Ishikawa (cell line): ENCODE measurements around the gene CSTB.
A peak's percentile ranks its signal among the peaks of the same experiment; 100 is the strongest.

Source experiments
- CEBPB ChIP-seq: IDR thresholded peaks from 2 replicates; pipeline ENCODE4 v1.6.1; 2012
- CREB1 ChIP-seq: IDR thresholded peaks from 2 replicates; pipeline ENCODE4 v1.6.1; 2012; ENCODE audit warnings: low read depth
- EGR1 ChIP-seq: IDR thresholded peaks from 2 replicates; pipeline ENCODE4 v1.6.1; 2012
- EP300 ChIP-seq: IDR thresholded peaks from 2 replicates; pipeline ENCODE4 v1.6.1; 2012; ENCODE audit warnings: borderline replicate concordance
- FOXM1 ChIP-seq: IDR thresholded peaks from 2 replicates; pipeline ENCODE4 v1.6.1; 2012; ENCODE audit warnings: low read depth, borderline replicate concordance
- MAX ChIP-seq: IDR thresholded peaks from 2 replicates; pipeline ENCODE4 v1.6.1; 2012
- NFIC ChIP-seq: IDR thresholded peaks from 2 replicates; pipeline ENCODE4 v1.6.1; 2012
- RAD21 ChIP-seq: IDR thresholded peaks from 2 replicates; pipeline ENCODE4 v1.6.1; 2012; ENCODE audit warnings: low read depth
- REST ChIP-seq: IDR thresholded peaks from 2 replicates; pipeline ENCODE4 v1.6.1; 2012; ENCODE audit warnings: low read depth, mild to moderate bottlenecking
- TAF1 ChIP-seq: IDR thresholded peaks from 2 replicates; pipeline ENCODE4 v1.6.1; 2012; ENCODE audit warnings: low read depth, mild to moderate bottlenecking
- TCF12 ChIP-seq: IDR thresholded peaks from 2 replicates; pipeline ENCODE4 v1.6.1; 2012; ENCODE audit warnings: low read depth
- TEAD4 ChIP-seq: IDR thresholded peaks from 2 replicates; pipeline ENCODE4 v1.6.1; 2012
- USF1 ChIP-seq: IDR thresholded peaks from 2 replicates; pipeline ENCODE4 v1.6.1; 2012
- YY1 ChIP-seq: IDR thresholded peaks from 2 replicates; pipeline ENCODE4 v1.6.1; 2012; ENCODE audit warnings: low read depth
- ZBTB7A ChIP-seq: IDR thresholded peaks from 2 replicates; pipeline ENCODE4 v1.6.1; 2012; ENCODE audit warnings: low read depth

Gene CSTB

GRCh38 chr21:43733529-43734071 lies 42.5 kb downstream of the CSTB start:
- no peak for TF ChIP-seq TEAD4
- no peak for TF ChIP-seq ZBTB7A
- no peak for TF ChIP-seq FOXM1
- no peak for TF ChIP-seq MAX
- TF ChIP-seq TCF12, result no peak
- TF ChIP-seq TAF1, result no peak
- TF ChIP-seq REST, result no peak
- no peak for TF ChIP-seq USF1
- TF ChIP-seq NFIC, result no peak
- no peak for TF ChIP-seq EGR1
- no peak for TF ChIP-seq RAD21
- TF ChIP-seq EP300, result no peak
- no peak for TF ChIP-seq CEBPB
- TF ChIP-seq CREB1, result no peak

GRCh38 chr21:43733060-43733459 lies 43.0 kb downstream of the CSTB start:
- TF ChIP-seq TEAD4 (no peak), EP300 (no peak), YY1 (no peak), RAD21 (no peak)

GRCh38 chr21:43731891-43732711 lies 44.0 kb downstream of the CSTB start:
- 0 out of 2 replicates have a peak, but pooled peaks have one; percentile 29 for TF ChIP-seq TCF12
- no peak for TF ChIP-seq TAF1
- no peak for TF ChIP-seq MAX
- TF ChIP-seq EP300, result no peak; the same call in 1 of the 2 replicates
- peak; percentile 69 for TF ChIP-seq NFIC
- TF ChIP-seq CEBPB, result peak; percentile 52; the same call in 1 of the 2 replicates

- TF ChIP-seq FOXM1 (no peak), USF1 (no peak), TEAD4 (no peak), MAX (no peak), CEBPB (no peak), EP300 (no peak), TAF1 (no peak), NFIC (no peak), TCF12 (no peak), EGR1 (no peak), YY1 (no peak), ZBTB7A (no peak), RAD21 (no peak), CREB1 (no peak), REST (no peak)
Measured at GRCh38 chr21:43731476-43731875, 44.6 kb downstream of the CSTB start.

- 0 out of 2 replicates have a peak, but pooled peaks have one; percentile 3 for TF ChIP-seq CEBPB
- TF ChIP-seq REST, result no peak
- peak; percentile 94 for TF ChIP-seq MAX
- TF ChIP-seq EGR1, result peak; percentile 25; the same call in 1 of the 2 replicates
- TF ChIP-seq CREB1, result no peak
- TF ChIP-seq FOXM1, result no peak
- TF ChIP-seq TAF1, result no peak
- peak; percentile 68; the same call in 1 of the 2 replicates for TF ChIP-seq TCF12
- no peak; the same call in 1 of the 2 replicates for TF ChIP-seq YY1
- no peak for TF ChIP-seq RAD21
- no peak for TF ChIP-seq ZBTB7A
- peak; percentile 72 for TF ChIP-seq EP300
- peak; percentile 83 for TF ChIP-seq USF1
- peak; percentile 64 for TF ChIP-seq TEAD4
- TF ChIP-seq NFIC, result peak; percentile 71
Measured at GRCh38 chr21:43728467-43729390, 47.4 kb downstream of the CSTB start.
